Measurements from ENCODE around the gene VMO1.
A peak's percentile ranks its signal among the peaks of the same experiment; 100 is the strongest.

The VMO1 gene

GRCh38 chr17:4796552-4796920, 10.4 kb upstream of the VMO1 start:
- no peak for DNase-seq (ENCODE audit: low read depth)

GRCh38 chr17:4795168-4795567, 9.0 kb upstream of the VMO1 start:
- no peak for DNase-seq (ENCODE audit: low read depth)

DNA sequence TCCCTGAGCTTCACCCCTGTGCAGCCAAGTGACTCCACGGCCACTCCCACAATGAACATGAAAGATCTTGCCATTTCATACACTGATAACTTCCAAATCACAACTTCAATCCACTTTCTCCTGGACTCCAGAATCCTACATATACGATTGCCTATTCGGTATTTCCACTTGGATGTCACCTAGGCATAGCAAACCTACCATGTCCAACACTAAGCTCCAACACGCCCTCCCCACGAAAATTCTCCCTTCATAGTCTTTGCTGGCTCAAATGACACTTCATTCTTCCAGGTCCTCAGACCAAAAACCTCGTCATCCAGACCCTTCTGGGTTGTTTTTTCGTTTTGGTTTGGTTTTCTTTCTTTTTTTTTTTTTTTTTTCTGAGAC, 4.5 kb upstream of the VMO1 start:
- DNase-seq (ENCODE audit: low read depth) = no peak

- peak; percentile 46 for DNase-seq (ENCODE audit: low read depth)
These were observed 4.0 kb upstream of the VMO1 start for GRCh38 chr17:4789951-4790704.

DNA sequence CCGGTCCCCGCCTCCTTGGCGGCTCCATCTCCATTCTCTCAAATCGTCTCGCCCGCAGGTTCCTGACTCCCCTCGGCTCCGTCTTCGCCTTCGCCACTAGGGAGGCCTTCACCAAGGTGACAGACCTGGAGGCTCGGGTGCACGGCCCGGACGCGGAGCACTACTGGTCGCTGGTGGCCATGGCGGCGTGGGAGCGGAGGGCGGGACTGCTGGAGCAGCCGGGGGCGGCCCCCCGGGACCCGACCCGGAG, 3.5 kb upstream of the VMO1 start:
- no peak for DNase-seq (ENCODE audit: low read depth)

DNA sequence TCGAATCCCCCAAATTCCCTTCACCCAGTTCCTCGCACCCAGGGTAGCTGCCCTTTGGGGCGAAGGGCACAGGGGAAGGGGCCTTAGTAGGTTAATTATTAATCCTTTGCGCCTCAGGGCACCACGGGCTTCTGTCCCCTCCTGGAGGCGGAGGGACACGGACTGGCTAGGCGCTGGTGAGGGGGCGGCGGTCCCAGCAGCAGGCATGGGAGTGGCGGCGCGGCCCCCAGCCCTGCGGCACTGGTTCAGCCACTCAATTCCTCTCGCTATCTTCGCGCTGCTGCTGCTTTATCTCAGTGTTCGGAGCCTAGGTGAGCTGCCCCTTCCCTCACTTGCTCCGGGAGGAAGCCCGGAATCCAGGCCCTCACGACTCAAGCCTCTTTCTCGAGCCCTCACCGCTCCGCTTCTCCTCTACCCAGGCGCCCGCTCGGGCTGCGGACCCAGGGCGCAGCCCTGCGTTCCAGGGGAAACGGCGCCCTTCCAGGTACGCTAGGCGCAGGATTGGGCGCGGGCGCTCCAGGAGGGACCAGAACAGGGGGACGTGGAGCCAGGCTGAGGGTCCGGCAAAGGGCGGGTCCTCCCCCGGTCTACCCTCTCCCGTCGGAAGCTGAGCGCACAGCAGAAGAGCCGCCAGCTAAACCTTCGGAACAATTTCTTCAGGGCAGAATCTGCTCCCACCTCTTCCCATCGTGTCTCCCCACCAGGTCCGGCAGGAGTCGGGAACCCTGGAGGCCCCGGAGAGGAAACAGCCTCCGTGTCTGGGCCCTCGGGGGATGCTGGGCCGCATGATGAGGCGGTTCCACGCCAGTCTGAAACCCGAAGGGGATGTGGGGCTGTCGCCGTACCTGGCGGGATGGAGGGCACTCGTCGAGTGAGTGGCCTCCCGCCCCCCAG, 2.9 kb upstream of the VMO1 start, which contains the start of gene GLTPD2:
GLTPD2 (plus strand) TSS at position 158 of the 894 bp plus-strand sequence; CDS start at position 206, 48 bp downstream.
- DNase-seq (ENCODE audit: low read depth) = no peak

GRCh38 chr17:4788159-4788806, 2.1 kb upstream of the VMO1 start:
- DNase-seq (ENCODE audit: low read depth) = no peak

DNA sequence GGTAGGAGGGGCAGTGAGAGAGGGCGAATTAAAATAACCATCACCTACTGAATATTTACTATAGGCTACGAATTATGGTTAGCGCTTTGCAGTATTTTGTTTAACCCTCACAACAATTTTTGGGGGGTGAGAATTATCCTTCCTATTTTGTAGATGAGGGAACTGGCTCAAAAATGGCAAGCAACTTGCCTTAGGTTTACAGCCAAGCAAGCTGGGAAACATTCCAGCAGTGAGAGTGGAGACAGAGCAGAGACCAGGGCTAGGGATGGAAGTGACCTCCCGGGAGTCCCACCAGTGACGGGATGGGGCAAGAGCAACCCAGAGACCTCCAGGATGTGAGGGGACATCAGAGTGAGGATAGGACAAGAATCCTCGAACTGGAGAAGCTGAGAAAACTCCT, 352 bp upstream of the VMO1 start:
- DNase-seq (ENCODE audit: low read depth) = no peak

- DNase-seq (ENCODE audit: low read depth) = no peak
These were observed 656 bp downstream of the VMO1 start for GRCh38 chr17:4785311-4786105.

GRCh38 chr17:4782652-4783051, 3.5 kb downstream of the VMO1 start:
- no peak for DNase-seq (ENCODE audit: low read depth)

- DNase-seq (ENCODE audit: low read depth) = no peak
These were observed 5.7 kb downstream of the VMO1 start for GRCh38 chr17:4780325-4780955.

DNA sequence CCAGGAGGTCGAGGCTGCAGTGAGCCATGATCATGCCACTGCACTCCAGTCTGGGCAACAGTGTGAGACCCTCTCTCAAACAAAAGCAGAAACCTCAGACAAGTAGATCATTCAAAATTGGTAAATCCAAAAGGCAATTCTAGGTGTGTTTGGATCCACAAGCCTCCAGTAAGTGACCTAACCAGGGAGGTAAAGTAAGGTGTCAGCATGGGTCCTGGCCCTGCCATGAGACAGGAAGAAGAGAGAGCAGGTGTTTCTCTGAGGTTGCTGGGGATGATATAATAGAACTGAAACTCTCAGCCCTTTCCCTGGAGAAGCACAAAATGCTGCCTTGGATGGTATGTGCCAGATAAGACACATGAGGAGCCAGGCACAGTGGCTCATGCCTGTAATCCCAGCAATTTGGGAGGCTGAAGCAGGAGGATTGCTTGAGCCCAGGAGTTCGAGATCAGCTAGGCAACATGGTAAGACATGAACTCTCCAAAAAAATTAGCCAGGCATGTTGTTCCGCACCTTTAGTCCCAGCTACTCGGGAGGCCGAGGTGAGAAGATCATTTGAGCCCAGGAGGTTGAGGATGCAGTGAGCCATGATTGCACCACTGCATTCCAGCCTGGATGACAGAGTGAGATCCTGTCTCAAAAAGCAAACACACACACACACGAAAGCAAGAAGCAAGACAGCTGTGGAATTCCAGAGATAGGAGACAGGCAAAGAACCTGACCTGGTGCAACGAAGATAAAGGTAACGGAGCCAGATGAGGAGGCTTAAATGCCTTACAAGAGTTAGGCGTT, 8.0 kb downstream of the VMO1 start:
- DNase-seq (ENCODE audit: low read depth) = no peak

- no peak for DNase-seq (ENCODE audit: low read depth)
These were observed 13.9 kb downstream of the VMO1 start for GRCh38 chr17:4772235-4772613.

DNA sequence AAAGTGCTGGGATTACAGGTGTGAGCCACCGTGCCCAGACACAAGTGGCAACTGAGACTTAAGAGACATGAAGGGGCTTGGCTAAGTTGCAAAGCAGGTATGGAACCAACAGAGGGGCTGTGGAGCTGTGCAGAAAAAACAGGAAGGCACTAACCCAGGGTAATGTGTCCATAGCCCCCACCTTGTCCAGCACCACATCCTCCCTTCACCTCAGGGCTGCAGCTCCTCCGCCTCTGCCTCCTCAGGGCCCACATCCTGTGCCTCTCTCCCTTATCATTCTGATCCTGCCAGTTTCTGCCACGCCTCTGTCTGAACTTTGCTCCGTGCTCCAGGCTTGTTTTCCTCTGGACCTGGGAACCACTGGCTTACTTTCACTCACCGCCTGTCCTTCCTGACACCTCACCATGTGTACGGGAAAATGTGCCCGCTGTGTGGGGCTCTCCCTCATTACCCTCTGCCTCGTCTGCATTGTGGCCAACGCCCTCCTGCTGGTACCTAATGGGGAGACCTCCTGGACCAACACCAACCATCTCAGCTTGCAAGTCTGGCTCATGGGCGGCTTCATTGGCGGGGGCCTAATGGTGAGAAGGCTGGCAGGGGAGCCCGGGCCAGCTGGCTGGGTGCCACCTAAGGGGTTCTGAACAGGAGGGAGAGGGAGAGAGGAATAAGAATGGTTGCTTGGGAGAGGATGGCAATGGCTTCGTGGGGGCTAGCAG, 14.5 kb downstream of the VMO1 start, which contains the start of gene TM4SF5:
TM4SF5 (plus strand) TSS at position 368 of the 716 bp plus-strand sequence; CDS start at position 405, 37 bp downstream.
- DNase-seq (ENCODE audit: low read depth) = no peak

DNA sequence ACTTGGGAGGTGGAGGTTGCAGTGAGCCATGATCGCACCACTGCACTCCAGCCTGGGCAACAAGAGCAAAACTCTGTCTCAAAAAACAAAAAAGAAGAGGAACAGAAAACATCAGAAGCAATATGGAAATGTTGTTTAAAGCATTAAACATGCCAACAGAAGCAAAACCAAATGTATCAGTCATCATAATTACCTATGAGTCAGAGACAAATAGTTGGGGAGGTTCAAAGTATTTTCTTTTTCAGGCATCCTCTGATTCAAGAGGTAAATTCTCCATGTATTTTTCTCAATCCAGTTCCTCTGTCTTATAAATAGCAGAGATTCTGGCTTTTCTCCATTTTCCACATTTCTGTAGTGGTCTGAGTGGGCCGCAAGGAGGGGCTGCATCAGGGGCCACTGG, 16.5 kb downstream of the VMO1 start:
- DNase-seq (ENCODE audit: low read depth) = no peak

DNA sequence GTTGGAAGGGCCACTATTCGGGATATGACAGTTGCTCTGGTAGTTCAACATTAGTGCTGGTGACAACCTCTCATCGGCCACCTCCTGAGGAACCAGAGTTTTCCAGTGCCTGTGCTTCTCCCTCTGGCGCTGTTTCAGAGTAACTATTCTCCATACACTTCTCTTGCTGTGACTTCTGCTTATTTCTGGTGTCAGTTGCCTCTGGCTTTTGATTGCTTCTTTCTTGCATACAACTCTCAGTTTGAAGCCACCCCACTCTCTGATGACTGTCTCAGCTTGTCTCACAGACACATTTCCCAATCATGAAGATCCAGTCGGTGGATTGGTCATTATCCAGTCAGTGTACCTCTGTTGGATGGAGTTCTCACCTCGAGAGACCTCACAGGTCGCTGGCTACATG, 17.9 kb downstream of the VMO1 start:
- no peak for DNase-seq (ENCODE audit: low read depth)

- no peak for DNase-seq (ENCODE audit: low read depth)
These were observed 19.4 kb downstream of the VMO1 start for GRCh38 chr17:4766723-4767122.

DNA sequence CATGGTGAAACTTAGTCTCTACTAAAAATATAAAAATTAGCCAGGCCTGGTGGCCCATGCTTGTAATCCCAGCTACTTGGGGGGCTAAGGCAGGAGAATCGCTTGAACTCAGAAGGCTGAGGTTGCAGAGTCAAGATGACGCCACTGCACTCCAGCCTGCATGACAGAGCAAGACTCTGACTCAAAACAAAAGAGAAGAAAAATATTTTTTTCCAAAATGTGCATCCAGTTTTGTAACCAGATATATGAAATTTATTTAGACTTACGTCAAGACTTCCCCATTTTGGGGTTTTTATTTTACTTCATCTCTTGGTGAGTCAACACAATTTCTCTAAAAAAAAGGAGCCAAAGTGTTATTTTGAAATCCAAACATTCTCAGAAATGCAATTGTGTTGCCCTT, 20.0 kb downstream of the VMO1 start:
- DNase-seq (ENCODE audit: low read depth) = no peak

- no peak for DNase-seq (ENCODE audit: low read depth)
These were observed 21.6 kb downstream of the VMO1 start for GRCh38 chr17:4764595-4764994.

GRCh38 chr17:4759776-4760236, 26.4 kb downstream of the VMO1 start:
- no peak for DNase-seq (ENCODE audit: low read depth)
